Skin epidermis (tissue), 12 donors: ENCODE results near the gene ATXN1.
"Not testable (repeated sequence)": the region's sequence is repeated elsewhere in the genome, so short reads cannot be mapped to it uniquely, and the experiment has no call there.

Experiments used
- H3K27ac ChIP-seq, 21 experiments: fragments of 200-600 bp; sonication (generic) in 11 of 21; one replicate each; pipeline ENCODE4 v1.5.0; 2020; ENCODE audit warnings: mild to moderate bottlenecking in 3 of 21, inconsistent platforms in 2 of 21, moderate library complexity in 2 of 21
- H3K4me3 ChIP-seq, 7 experiments: fragments of 200-600 bp; sonication (generic) in 2 of 7; one replicate each; pipeline ENCODE4 v1.5.0; 2020; ENCODE audit warnings: inconsistent platforms in 2 of 7, mild to moderate bottlenecking in 2 of 7, moderate library complexity in 1 of 7

The ATXN1 gene

GRCh38 chr6:16760516-16761470 lies at the start of gene ATXN1:
TSS of gene ATXN1 (minus strand) at chr6:16761460.
- H3K4me3 ChIP-seq, result peak within 1 kb of the TSS; percentile 59 to 95 (median 86)
- peak within 1 kb of the TSS; percentile 92 to 100 (median 98) for H3K27ac ChIP-seq

- Histone ChIP-seq H3K4me3 (no peak overlapping the region), H3K27ac (no peak overlapping the region)
These were observed 49.2 kb upstream of the ATXN1 start for GRCh38 chr6:16810411-16810810.

GRCh38 chr6:16809753-16810358 lies 48.6 kb upstream of the ATXN1 start:
- Histone ChIP-seq H3K4me3 (no peak overlapping the region), H3K27ac (no peak overlapping the region)

- Histone ChIP-seq H3K4me3 (no peak overlapping the region), H3K27ac (no peak overlapping the region)
These were observed 46.7 kb upstream of the ATXN1 start for GRCh38 chr6:16807956-16808355.

- no peak overlapping the region for H3K4me3 ChIP-seq
- no peak overlapping the region for H3K27ac ChIP-seq
These were observed 45.1 kb upstream of the ATXN1 start for GRCh38 chr6:16806363-16806762.

- Histone ChIP-seq H3K4me3 (no peak overlapping the region), H3K27ac (no peak overlapping the region)
These were observed 44.1 kb upstream of the ATXN1 start for GRCh38 chr6:16805243-16805950.

- no peak overlapping the region for H3K4me3 ChIP-seq
- no peak overlapping the region for H3K27ac ChIP-seq
These were observed 43.4 kb upstream of the ATXN1 start for GRCh38 chr6:16804546-16805242.

- Histone ChIP-seq H3K27ac (no peak overlapping the region), H3K4me3 (no peak overlapping the region)
These were observed 42.3 kb upstream of the ATXN1 start for GRCh38 chr6:16803294-16804200.

GRCh38 chr6:16802071-16802470 lies 40.8 kb upstream of the ATXN1 start:
- Histone ChIP-seq H3K27ac (peak overlapping the region in 2 of 21 experiments; percentile 17 to 51), H3K4me3 (no peak overlapping the region)

GRCh38 chr6:16800942-16801341 lies 39.7 kb upstream of the ATXN1 start:
- H3K27ac ChIP-seq, result no peak overlapping the region
- no peak overlapping the region for H3K4me3 ChIP-seq

- no peak overlapping the region for H3K4me3 ChIP-seq
- no peak overlapping the region for H3K27ac ChIP-seq
These were observed 39.1 kb upstream of the ATXN1 start for GRCh38 chr6:16800341-16800740.

GRCh38 chr6:16799279-16800193 lies 38.3 kb upstream of the ATXN1 start:
- H3K4me3 ChIP-seq, result no peak overlapping the region
- H3K27ac ChIP-seq, result no peak overlapping the region

- H3K4me3 ChIP-seq, result no peak overlapping the region
- no peak overlapping the region for H3K27ac ChIP-seq
These were observed 32.7 kb upstream of the ATXN1 start for GRCh38 chr6:16793828-16794412.

- H3K4me3 ChIP-seq, result no peak overlapping the region
- H3K27ac ChIP-seq, result no peak overlapping the region
These were observed 28.2 kb upstream of the ATXN1 start for GRCh38 chr6:16789329-16790038.

GRCh38 chr6:16787128-16787682 lies 25.9 kb upstream of the ATXN1 start:
- no peak overlapping the region for H3K4me3 ChIP-seq
- H3K27ac ChIP-seq, result no peak overlapping the region

- H3K27ac ChIP-seq, result no peak overlapping the region
- no peak overlapping the region for H3K4me3 ChIP-seq
These were observed 24.2 kb upstream of the ATXN1 start for GRCh38 chr6:16785496-16785895.

- H3K4me3 ChIP-seq, H3K27ac ChIP-seq: not testable (repeated sequence)
These were observed 23.7 kb upstream of the ATXN1 start for GRCh38 chr6:16784957-16785356.
